GM12891 (cell line): ENCODE measurements around the gene WDR27.

Experiments used
- POLR2A ChIP-seq: IDR thresholded peaks from 2 replicates; pipeline ENCODE4 v1.6.1; 2011; ENCODE audit warnings: low read depth, low read length, control low read depth
- POLR2AphosphoS5 ChIP-seq: IDR thresholded peaks from 2 replicates; pipeline ENCODE4 v1.6.1; 2011; ENCODE audit warnings: low read depth, low read length, control low read depth
- TAF1 ChIP-seq: IDR thresholded peaks from 2 replicates; pipeline ENCODE4 v1.6.1; 2011; ENCODE audit warnings: low read depth, low read length, control low read depth

DNA sequence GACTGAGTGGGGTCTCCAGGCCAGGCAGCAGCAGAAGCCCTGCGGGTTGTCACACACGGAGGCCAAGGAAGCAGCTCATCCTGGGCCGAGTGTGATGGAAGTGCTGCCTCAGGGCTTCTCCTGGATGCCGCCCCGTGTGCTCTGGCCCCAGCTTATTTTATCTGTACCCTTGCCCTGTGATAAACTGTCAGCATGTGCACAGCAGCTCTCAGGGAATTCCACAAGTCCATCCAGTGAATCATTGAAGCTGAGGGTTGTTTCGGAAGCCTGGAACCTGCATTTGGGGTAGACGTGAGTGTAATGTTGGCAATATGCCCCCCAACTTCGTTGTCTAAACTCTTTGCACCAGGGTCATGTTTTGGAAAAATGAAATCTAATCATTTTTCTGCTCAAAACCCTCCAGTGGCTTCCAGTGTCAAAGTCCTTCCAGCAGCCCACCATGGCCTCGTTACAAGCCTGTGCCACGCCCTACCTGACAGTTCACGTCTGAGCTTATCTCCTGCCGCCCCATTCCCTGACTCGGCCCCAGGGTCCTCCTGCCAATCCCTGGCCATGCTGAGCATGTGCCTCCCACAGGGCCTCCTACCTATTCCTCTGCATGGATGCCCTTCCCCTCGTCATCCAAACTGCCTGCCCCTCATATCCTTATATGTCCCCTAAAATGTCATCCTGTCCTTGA lies 280.1 kb downstream of the WDR27 start:
- no peak for TF ChIP-seq TAF1
- TF ChIP-seq POLR2A: no peak
- no peak for TF ChIP-seq POLR2AphosphoS5
